ENCODE results near the gene LARP4.

DNA sequence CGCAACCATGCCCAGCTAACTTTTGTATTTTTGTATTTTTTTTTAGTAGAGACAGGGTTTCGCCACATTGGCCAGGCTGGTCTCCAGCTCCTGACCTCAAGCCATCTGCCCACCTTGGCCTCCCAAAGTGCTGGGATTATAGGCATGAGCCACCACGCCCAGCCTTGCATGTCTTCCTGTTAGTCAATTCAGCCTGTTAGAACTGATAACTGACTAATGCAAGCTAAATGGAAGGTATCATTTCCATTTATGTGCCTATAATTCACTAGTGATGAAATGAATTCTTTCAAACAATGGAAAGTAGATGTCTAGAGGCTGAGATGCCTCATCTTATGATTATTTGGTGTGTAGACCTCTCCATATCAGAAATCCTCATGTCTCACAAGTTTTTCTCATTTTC lies 66.8 kb downstream of the LARP4 start:
- TF ChIP-seq EZH2 (IDR thresholded peaks at IDR 0.05) (no peak), POLR2AphosphoS5 (IDR thresholded peaks at IDR 0.05; ENCODE audit: borderline replicate concordance, low read depth, low read length) (no peak), FOXP2 (optimal IDR thresholded peaks at IDR 0.05; ENCODE audit: control extremely low read depth, extremely low read length, insufficient read depth) (no peak)
